HG02610 (cell line): ENCODE data around the gene NT5M.
"Not testable (repeated sequence)": the region's sequence is repeated elsewhere in the genome, so short reads cannot be mapped to it uniquely, and the experiment has no call there.

Experiments
- ATAC-seq: cut with Tn5 transposase; IDR thresholded peaks from one replicate; pipeline ENCODE4 v1.9.1; 2021; ENCODE audit warnings: mild to moderate bottlenecking, moderate library complexity; ENCODE audit not compliant: unreplicated experiment

NT5M gene

DNA sequence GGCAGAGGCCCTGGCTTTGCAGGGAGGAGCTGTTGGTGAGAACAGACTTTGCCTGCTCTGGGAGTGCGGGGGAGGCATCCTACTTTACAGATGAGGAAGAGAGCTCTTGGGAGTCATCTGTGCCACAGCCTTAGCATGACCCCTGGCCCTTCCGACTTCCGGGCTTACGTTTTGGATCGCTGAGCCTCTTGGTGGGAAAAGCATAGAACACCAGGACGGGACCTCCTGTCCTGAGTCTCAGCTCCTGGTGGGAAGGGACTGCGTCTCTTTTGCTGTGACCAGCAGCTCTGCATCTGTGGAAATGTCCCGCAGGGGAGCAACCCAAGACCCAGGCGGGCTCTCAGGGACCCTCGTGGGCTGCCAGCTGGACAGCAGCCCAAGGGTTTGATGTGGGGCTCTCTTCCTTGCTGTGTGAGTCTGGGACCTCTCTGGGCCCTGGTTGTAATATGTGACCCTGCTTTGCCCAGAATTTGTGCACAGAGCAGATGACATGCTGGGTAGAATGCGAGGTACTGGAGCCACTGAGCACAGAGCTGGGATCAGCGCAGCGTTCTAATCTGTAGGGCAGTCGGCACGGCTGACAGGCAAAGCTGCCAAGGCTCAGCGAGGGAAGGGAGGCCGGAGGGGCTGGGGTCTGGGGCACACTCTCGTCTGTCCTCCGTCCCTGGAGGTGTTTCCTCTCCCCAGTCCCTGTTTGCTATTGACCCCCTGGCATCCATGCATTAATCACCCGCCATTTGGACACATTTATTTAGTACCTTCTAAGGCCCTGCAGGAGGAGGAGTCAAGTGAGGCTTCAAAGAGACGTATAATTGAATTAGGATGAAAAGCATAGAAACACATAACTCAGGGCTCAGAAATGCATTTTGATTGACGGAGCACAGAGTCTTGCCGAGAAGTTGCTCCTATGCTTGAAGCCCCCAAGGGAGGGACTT is 64.0 kb downstream of the NT5M start:
- no peak for ATAC-seq

DNA sequence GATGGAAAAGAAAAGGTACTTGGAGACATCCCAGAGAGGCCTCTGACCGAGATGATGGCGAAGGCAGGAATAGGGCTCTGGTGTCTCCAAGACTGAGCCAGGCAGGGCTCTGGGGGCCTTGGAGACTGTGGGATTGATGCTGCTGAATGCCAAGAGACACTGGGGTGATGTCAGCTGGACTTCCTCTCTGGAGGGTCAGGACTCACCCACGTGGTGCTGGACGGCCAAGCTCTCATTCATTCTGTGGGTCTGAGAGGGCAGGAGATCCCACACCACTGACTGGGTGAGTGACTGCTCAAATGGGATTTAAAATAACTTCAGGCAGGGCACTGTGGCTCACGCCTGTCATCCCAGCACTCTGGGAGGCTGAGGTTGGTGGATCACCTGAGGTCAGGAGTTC is 64.8 kb downstream of the NT5M start:
- ATAC-seq, result no peak

DNA sequence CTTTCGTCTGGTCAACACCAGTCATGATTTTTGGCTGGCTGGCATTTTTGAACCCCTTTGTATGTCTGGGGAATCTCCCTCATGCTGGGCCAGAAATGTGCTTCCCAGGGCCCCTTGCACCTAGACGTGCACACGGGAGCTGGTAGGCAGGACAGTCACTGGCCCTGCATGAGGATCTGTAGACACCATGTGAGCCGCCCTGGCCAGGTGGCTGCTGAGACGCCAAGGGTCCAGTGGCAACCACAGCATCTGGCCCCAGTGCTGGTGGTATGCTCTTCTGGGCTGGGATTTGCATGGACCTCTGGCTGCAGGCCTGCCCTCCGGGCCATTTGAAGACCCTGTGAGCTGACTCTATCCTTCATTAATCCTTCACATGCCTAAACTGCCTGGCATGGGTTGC is 67.5 kb downstream of the NT5M start:
- ATAC-seq, result no peak

DNA sequence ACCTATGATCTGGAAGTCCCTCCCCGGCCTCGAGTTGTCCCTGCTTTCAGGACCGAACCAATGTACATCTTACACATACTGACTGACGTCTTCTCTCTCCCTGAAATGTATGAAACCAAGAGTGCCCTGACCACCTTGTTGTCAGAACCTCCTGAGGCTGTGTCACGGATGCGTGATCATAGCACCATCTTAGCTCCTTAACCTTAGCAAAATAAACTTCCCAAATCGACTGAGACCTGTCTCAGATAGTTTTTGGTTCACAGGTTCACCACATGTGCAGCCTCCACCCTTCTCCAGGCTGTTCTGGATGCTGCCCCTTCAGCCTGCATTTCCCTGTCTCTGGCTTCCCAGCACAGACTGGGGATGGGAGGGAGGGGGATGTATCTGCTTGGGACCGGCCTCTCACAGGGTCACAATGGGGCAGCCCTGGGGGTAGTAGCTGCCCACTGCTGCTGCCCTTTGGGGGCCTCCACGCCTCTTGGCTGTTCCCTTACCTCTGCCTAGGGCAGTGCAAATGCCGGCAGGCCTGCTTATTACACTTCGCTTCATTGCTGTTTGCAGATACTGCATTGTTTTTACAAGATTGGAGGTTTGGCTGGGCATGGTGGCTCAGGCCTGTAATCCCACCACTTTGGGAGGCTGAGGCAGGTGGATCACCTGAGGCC is 69.8 kb downstream of the NT5M start:
- no peak for ATAC-seq

DNA sequence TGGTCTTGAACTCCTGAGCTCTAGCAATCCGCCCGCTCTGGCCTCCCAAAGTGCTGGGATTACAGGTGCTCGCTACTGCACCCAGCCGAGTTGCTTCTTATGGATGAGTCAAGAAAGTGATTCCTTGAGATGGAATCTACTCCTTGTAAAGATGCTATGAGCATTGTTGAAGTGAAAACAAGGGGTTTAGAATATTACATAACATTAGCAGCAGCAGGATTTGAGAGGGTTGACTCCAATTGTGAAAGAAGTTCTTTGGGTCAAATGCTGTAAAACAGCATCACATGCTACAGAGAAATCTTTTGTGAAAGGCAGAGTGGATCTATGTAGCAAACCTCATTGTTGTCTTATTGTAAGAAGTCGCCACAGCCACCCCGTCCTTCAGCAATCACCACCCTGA is 72.7 kb downstream of the NT5M start:
- ATAC-seq, result no peak

DNA sequence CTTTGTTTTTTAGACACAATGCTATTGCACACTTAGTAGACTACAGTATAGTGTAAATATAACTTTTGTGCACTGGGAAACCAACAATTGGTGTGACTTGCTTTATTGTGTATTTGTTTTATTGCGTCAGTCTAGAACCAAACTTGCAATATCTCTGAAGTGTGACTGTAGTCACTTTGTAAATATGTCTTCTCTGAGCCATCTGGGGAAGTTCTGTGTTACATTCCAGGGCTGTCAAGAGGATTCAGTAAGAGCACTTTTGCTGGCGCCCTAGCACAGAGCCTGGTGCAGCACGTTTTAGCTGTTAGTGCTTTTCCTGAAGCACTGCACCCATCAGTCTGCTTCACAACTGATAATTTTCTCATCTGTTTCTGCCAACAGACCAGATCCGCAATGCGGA is 73.2 kb downstream of the NT5M start:
- no peak for ATAC-seq

DNA sequence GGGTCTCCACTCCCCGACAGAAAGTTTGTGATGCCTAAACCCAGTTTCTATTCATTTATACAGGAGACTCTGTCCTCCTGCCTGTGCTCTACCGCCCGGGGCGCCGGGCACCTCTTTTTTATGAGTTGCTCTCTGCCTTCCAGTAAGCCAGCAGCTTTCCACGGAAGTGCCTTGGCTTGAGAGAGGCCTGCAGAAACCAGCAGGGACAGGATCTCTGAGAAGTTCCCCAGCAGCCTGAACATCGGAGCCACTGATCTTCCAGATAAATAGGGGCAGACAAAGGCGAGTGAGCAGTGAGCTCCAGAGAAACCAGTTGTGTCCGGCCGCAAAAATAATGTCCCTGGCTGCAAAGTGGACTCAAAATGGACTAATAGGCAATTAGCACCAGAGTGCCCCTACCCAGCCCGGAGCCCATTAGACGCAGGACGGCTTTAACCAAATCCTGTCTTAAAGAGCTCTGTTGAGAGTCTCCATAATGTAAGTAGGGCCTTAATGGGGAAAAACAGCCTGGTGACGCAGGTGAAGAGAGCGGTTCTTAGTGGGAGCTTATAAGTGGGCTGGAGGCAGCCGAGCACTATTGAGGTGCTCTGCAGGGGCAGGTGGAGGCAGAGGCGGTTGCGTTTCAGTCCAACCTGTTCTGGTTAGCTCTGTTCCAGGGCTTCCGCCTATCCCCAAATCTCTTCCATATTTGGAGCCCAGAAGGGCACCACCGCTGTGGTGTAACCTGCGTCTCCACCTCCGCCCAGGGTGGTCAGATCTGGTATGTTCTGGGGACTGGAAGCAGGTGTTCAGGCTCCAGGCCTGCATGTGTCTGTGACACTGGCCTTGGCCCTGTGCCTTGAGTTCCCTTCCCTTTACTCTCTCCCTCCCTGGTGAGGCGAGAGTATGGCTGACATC is 74.1 kb downstream of the NT5M start:
- no peak for ATAC-seq

DNA sequence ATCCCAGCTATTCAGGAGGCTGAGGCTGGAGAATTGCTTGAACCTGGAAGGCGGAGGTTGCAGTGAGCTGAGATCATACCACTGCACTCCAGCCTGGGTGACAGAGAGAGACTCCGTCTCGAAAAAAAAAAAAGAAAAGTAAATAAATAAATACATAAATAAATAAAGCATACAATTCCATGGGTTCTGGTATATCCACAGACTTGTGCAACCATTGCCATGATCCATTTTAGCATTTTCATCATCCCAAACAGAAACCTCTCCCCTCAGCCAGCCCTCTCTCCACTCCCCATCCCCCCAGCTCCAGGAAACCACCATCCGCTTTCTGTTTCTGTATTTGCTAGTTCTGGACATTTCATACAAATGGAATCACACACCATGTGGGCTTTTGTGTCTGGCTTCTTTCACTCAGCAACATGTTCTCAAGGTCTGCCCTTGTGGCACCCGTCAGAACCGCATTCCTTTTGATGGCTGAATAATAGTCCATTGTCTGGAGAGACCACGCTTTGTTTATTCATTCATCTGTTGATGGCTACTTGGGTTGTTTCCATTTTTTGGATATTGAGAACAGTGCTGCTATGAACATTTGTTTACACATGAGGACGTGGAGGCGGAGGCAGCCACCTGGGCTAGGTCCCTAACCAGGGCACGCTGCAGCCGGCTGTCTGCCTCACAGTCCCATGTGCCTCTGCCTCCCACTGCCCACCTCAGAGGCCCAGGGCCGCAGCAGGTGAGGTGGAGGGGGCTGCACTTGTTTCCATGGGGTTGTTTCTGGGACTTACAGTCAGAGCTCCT is 76.2 kb downstream of the NT5M start:
- ATAC-seq, result no peak

DNA sequence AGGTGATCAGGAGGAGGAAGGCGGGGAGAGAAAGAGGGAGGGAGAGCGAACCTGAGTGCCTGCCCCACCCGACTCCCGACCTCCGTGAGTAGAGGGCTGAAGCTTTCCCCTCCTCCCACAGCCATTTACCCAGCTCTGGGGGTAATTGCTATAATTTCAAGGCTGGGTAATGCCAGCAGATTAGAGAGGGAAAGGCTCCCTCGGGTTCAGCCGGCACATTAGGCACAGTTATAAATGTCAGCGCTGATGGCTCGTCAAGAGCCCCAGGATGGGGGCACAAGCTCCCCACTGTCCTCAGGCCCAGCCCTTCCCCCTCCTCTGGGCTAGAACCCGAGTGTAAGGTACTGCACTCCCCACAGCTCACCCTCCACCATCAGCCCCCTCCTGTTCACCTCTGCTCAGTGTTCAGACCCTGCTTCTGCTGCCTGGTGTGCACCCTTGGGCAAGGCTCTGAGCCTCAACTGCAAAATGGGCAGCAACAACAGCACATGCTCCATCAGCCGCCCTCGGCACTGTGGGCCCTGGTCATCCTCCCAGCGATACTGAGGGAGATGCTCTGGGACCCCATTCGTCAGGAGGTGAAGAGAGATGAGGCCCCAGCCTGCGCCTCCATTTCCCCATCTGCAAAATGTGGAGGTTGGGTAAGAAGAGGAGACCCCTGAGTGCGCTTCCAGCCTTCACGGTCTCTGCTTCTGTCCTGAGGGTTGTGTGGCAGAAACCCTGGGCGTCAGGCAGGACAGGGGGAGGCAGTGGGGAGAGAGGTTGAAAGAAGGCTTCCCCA is 77.2 kb downstream of the NT5M start:
- no peak for ATAC-seq

DNA sequence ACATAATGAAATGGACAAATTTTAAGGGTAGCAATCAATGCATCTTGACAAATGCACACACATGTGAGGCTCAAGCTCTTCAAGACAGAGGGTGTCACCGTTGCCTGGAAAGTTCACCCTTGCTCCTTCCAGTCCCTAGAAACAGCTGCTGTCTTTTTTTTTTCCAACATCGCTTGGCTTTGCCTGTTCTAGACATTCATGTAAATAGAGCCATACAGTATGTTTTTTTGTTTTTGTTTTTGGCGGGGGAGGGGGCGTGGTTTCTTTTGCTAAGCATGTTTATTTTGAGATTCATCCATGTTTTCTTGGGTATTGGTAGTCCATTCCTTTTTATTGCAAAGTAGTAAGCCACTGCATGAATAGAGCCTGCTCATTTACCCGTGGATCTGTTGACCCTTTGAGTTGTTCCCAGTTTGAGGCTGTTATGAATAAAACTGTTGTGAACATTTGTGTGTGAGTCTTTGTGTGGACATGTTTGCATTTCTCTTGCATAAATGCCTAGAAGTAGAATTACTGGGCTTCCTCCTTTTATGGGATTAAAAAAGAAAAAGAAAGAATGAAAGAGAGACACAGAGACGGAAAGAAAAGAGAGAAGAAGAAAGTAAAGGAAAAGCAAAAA is 78.4 kb downstream of the NT5M start:
- ATAC-seq, result no peak

DNA sequence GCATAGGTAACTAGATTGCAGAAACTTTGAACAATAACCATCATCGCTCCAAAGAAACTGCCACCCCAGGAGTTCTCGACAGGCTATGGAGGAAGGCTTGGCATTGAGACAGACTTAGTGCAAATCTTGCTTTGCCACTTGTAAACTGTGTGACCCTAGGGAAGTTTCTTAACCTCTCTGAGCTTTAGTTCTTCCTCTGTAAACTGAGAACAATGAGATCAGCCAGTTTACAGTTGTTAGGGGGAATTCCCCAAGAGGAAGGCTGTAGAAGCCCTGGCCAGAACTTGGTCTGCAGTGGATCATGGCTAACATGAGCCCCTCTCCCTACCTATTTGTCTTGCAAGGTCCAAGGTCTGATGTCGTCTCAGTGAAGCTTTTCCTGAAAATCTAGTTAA is 78.9 kb downstream of the NT5M start:
- ATAC-seq, result no peak

DNA sequence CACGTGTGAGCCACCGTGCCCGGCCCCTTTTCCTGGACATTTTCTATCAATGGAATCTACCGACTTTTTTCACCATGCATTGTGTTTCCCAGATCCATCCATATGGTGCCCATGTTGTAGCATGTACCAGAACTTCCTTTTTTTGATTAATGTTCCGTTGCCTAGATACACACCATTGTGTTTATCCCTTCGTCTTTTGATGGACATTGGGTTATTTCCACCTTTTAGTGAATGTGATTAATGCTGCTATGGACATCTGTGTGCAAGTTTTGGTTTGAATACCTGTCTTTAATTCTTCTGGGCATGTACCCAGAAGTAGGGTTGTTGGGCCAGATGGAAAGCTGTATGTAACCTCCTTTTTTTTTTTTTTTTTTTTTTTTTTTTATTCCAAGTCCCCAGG is 79.8 kb downstream of the NT5M start:
- no peak for ATAC-seq

DNA sequence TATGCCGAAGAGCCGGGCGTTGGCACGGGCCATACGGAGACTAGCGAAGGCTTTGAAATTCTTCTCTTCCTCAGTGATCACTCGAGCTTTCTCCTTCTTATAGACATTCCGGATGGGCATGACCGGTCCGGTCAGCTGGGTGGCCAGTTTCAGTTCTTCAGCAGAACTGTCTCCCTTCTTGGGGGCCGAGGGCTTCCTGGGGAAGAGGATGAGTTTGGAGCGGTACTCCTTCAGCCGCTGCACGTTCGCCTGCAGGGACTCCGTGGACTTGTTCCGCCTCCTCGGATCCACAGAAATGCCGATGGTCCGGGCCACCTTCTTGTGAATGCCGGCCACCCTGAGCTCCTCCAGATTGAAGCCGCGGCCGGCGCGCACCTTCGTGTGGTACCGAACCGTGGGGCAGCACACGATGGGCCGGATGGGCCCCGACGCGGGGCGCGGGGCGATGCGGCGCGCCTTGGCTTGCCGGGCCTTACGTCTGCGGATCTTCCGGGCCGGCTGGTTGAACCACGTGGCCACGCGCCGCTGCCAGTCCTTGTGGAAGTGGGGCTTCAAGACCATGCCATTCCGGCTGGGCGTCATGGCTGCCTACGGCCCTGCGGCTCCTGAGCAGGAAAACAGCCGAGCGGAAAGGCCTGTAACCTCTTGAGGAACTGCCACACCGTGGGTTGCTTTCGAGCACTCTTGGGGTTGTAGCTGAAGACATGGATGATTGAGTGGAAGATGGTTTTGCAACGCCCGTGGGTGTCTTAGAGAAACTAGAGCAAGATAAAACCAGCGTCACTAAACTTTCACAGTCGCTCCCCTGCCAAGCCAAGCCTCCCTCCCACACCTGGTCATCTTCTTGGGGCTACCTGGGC is 80.5 kb downstream of the NT5M start:
- not testable (repeated sequence) for ATAC-seq

DNA sequence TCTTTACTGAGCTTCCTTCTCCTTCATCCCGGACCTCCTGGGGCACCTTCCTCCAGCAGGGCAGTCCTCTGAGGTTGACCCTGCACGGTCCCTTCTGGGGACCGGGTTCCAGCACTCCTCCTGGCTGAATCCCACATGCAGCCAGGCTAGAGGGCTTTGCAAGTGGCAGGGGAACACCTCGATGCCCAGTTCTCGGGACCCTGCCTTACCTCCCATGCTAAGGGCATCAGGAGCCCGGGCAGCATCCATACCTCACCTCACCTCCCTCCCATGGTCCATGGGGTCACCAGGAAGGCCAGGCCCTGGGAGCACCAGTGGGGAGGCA is 81.1 kb downstream of the NT5M start:
- no peak for ATAC-seq

DNA sequence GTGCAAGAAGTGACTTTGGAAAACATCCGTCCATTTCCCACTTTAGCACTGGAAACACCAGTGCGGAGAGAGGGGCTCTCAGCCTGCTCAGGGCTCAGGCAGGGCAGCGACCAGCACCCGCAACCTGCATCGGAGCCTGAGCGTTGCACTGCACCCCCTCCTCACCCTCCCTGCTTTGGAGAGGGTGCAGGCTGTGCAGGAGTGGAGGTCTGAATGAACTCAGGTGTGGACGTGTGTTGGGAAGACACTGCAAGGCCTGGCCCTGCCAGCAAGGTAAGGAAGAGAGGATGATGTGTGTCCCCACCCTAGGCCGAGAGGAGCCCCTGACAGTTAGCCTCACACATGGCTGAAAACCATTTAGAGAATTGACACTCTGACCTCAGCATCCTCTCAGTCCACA is 81.8 kb downstream of the NT5M start:
- no peak for ATAC-seq

DNA sequence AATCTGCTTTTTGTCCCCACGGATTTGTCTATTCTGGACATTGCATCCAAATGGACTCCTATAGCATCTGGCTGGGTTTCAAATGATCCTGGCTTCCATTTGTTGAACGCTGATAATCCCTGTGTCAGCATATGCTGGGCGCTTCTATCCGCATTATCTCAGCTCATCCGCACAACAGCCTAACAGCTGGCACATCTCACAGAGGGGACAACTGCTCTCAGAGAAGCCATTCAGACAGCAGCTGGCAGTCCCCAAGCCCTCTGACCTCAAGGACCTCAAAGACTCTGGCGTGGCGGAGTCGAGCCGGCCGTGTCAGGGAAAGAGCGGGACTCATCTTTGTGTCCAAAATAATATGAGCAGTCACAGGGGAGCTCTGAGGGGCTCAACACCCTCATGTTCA is 82.3 kb downstream of the NT5M start:
- no peak for ATAC-seq

DNA sequence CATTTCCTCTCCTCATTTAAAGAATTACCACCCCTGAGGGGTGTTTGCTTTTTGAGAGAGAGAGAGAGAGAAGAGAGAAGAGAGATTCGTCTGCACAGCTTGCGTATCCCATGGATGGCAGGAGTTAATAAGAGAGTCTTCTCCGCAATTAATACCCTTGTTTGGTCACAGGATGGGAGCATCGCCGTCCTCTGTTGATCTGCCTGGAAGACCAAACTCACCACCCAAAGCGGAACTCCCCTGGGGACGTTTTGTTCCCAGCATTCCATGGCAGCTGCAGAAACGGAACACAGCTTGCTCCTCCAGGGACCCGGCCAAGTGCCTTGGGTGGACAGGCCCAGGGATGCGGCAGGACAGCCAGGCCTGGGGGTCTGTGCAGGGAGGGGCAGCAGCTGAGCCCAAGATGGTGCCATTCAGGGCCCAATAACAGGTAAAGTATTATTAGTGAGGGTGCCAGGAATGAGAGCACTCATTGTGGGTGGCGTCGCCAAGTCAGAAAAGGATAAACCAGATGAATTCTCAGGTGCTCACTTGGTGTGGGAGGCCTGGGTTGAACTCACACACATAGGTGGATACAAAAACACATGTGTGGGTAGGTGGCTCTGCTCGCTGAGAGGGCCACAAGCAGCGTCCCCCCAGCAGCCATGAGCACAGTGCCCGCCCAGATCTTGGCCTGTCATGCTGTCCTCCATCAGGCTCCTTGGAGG is 83.1 kb downstream of the NT5M start:
- no peak for ATAC-seq

DNA sequence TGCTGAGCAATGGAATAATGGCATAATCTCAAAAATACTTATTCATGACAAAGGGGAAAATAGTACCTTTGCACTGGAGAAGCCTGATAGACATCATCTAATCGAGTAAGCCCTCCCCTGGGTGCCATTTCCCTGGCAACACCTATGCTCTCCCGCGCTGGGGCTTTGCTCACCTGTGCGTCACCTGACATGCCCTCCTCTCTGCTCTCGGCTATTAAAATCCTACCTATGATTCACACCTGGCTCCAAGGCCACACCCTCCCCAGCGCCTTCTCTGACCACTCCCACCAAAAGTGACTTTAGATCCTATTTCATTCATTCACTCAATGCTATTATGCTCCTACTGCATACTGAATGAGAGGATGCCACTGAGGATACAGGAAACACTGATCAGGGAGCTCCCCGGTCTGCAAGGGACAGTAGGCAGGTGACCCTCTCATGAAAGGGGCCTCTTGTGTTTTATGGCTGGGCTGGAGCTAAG is 83.9 kb downstream of the NT5M start:
- no peak for ATAC-seq
